B cell (primary cell): Measurements from ENCODE around the gene TRDN. TPM values are rescaled to one million over a fixed set of nuclear protein-coding genes. Genes with fewer than 3 reads are reported as not detected.

Source experiments
- ATAC-seq: fragments of 200-7000 bp; cut with Tn5 transposase; one replicate; pipeline ENCODE4 v1.10.0; 2021; ENCODE audit warnings: low read depth, mild to moderate bottlenecking, moderate number of reproducible peaks, moderate library complexity
- CTCF ChIA-PET: fragments of 350-600 bp; sonication (Branson Sonifier 250); formaldehyde crosslinking; loops from one replicate; lab custom pipeline; 2021; ENCODE audit warnings: antibody characterized with exemption, inconsistent platforms; lab: Charles Lee
- POLR2A ChIA-PET: fragments of 350-600 bp; sonication (Branson Sonifier 250); formaldehyde crosslinking; loops from one replicate; lab custom pipeline; 2021; ENCODE audit warnings: antibody characterized with exemption; lab: Charles Lee
- DNase-seq: peaks from one replicate; pipeline ENCODE4 v3.0.0; 2013
- H2AFZ ChIP-seq: 2 replicates; pipeline ENCODE4 v1.6.1; 2012; ENCODE audit warnings: mild to moderate bottlenecking, low read depth, low read length; ENCODE audit not compliant: insufficient read depth, poor library complexity, severe bottlenecking
- H3K27ac ChIP-seq, 2 donors: 1 replicate in 1 of 2; 2 replicates in 1 of 2; pipeline ENCODE4 v1.5.1; 2012 to 2013; ENCODE audit warnings: low read length in 2 of 2, mild to moderate bottlenecking in 2 of 2, moderate library complexity in 1 of 2
- H3K27me3 ChIP-seq, 4 experiments: fragments of 200-600 bp in 1 of 4; sonication (generic) in 1 of 4; replicated peaks in 1 of 4; 1 replicate in 2 of 4; 2 replicates in 2 of 4; pipeline versions ENCODE4 v1.6.1 to v1.7.0; 2013 to 2016; ENCODE audit warnings: low read length in 3 of 4, mild to moderate bottlenecking in 2 of 4, mixed read lengths in 1 of 4, moderate library complexity in 1 of 4; ENCODE audit not compliant: insufficient read depth in 4 of 4, control insufficient read depth in 3 of 4; ENCODE audit errors: control extremely low read depth in 1 of 4
- H3K36me3 ChIP-seq, 2 experiments: replicated peaks in 1 of 2; 1 replicate in 1 of 2; 2 replicates in 1 of 2; pipeline versions ENCODE4 v1.6.1 to v1.7.1; 2013; ENCODE audit warnings: low read length in 1 of 2; ENCODE audit not compliant: insufficient read depth in 2 of 2, control insufficient read depth in 1 of 2; ENCODE audit errors: control extremely low read depth in 1 of 2, extremely low read depth in 1 of 2
- H3K4me1 ChIP-seq, 2 donors: fragments of 200-600 bp in 1 of 2; sonication (generic) in 1 of 2; 1 replicate in 1 of 2; 2 replicates in 1 of 2; pipeline versions ENCODE4 v1.5.1 to v1.6.1; 2013 to 2017; ENCODE audit warnings: low read length in 2 of 2; ENCODE audit not compliant: control insufficient read depth in 2 of 2, insufficient read depth in 2 of 2
- H3K4me2 ChIP-seq: replicated peaks from 2 replicates; pipeline ENCODE3; 2012; ENCODE audit warnings: mild to moderate bottlenecking, low read depth, low read length; ENCODE audit not compliant: poor library complexity, severe bottlenecking
- H3K4me3 ChIP-seq, 5 experiments: fragments of 200-600 bp in 1 of 5; sonication (generic) in 1 of 5; 1 replicate in 3 of 5; 2 replicates in 2 of 5; pipeline versions ENCODE4 v1.5.1 to v1.7.0; 2011 to 2016; ENCODE audit warnings: low read length in 4 of 5, mild to moderate bottlenecking in 4 of 5, low read depth in 2 of 5, control low read depth in 1 of 5, moderate library complexity in 1 of 5; ENCODE audit not compliant: insufficient read depth in 1 of 5; ENCODE audit errors: control extremely low read depth in 1 of 5, extremely low read depth in 1 of 5
- H3K79me2 ChIP-seq: fragments of 200-600 bp; sonication (generic); one replicate; pipeline ENCODE4 v1.6.0; 2016; ENCODE audit warnings: low read length; ENCODE audit not compliant: control insufficient read depth, insufficient read depth
- H3K9ac ChIP-seq: fragments of 200-600 bp; sonication (generic); 2 replicates; pipeline ENCODE4 v1.6.1; 2017; ENCODE audit warnings: mild to moderate bottlenecking, low read length, moderate library complexity
- H3K9me3 ChIP-seq, 3 donors: one replicate each; pipeline versions ENCODE4 v1.6.1 to v1.7.1; 2013; ENCODE audit warnings: low read length in 2 of 3; ENCODE audit not compliant: control insufficient read depth in 2 of 3, insufficient read depth in 1 of 3; ENCODE audit errors: control extremely low read depth in 1 of 3
- H4K20me1 ChIP-seq: 2 replicates; pipeline ENCODE4 v1.6.0; 2012; ENCODE audit warnings: mild to moderate bottlenecking, low read length; ENCODE audit not compliant: insufficient read depth, control insufficient read depth, poor library complexity, severe bottlenecking
- H3K27ac Mint-ChIP-seq: one replicate; pipeline ENCODE4 v1.8.0; 2021; ENCODE audit warnings: mixed read lengths
- H3K27me3 Mint-ChIP-seq: one replicate; pipeline ENCODE4 v1.8.0; 2021; ENCODE audit warnings: mixed read lengths
- H3K4me1 Mint-ChIP-seq: one replicate; pipeline ENCODE4 v1.8.0; 2021; ENCODE audit warnings: mixed read lengths
- H3K4me3 Mint-ChIP-seq: one replicate; pipeline ENCODE4 v1.8.0; 2021; ENCODE audit warnings: mixed read lengths
- H3K9me3 Mint-ChIP-seq: one replicate; pipeline ENCODE4 v1.8.0; 2022; ENCODE audit warnings: mixed read lengths; ENCODE audit not compliant: insufficient read depth
- CTCF ChIP-seq: fragments of 200-600 bp; IDR thresholded peaks from one replicate; pipeline ENCODE4 v1.8.0; 2022; ENCODE audit warnings: antibody characterized with exemption, mild to moderate bottlenecking
- EZH2 ChIP-seq: IDR thresholded peaks from 2 replicates; pipeline ENCODE4 v1.6.1; 2012; ENCODE audit warnings: borderline replicate concordance, low read depth, mild to moderate bottlenecking, moderate library complexity, low read length; ENCODE audit not compliant: insufficient read depth, poor library complexity, severe bottlenecking
- WGBS: methylation state at CpG from one replicate; pipeline ENCODE4 v1.1.5; 2013; ENCODE audit warnings: missing lambda C conversion rate; ENCODE audit not compliant: insufficient coverage; 5-methylcytosine and 5-hydroxymethylcytosine counted together
- intact Hi-C: fragments of 100-400 bp; cut with micrococcal nuclease; formaldehyde crosslinking; loops from one replicate; pipeline ENCODE4 v1.10.0; 2022
- polyA plus RNA-seq: library from polyadenylated mRNA; depleted of rRNA; stranded (reverse); fragments of >200 nt; gene quantifications from 2 replicates; pipeline ENCODE4 v1.2.3, GENCODE V29; 2012
- total RNA-seq, 2 donors: library from RNA; stranded (reverse); fragments of 120-200 nt in 1 of 2; gene quantifications; 1 replicate in 1 of 2; 2 replicates in 1 of 2; pipeline versions ENCODE4 v1.2.3 to v1.2.4, GENCODE V29; 2013 to 2022

Gene TRDN
- total and polyA plus RNA-seq, 2 donors (not counting 1 experiment from before 2014, with no cell fraction given): not detected

GRCh38 chr6:123632641-123633040 is 4.1 kb downstream of the TRDN start:
- WGBS: no CpG with 5 or more reads among the region's 4 CpGs
- CTCF ChIA-PET: no interaction called here
- no peaks in the 10 kb centered on the region for H3K36me3 ChIP-seq
- no peak overlapping the region for H3K4me3 ChIP-seq
- H4K20me1 ChIP-seq: no peaks in the 10 kb centered on the region
- Mint-ChIP-seq H3K27ac (no peak overlapping the region), H3K4me1 (no peaks in the 10 kb centered on the region), H3K4me3 (no peak overlapping the region), H3K9me3 (no peaks in the 10 kb centered on the region), H3K27me3 (no peaks in the 10 kb centered on the region)
- POLR2A ChIA-PET: no interaction called here
- no peaks in the 10 kb centered on the region for H3K9me3 ChIP-seq
- H3K27me3 ChIP-seq: no peaks in the 10 kb centered on the region
- ATAC-seq: no peak
- no peak overlapping the region for H3K27ac ChIP-seq
- no peaks in the 10 kb centered on the region for H3K79me2 ChIP-seq
- H3K4me2 ChIP-seq: no peak overlapping the region
- H2AFZ ChIP-seq: no peak overlapping the region
- TF ChIP-seq EZH2 (no peak), CTCF (no peak)
- no peaks in the 10 kb centered on the region for H3K4me1 ChIP-seq
- intact Hi-C loops: no loop called here
- DNase-seq: no peak
- no peak overlapping the region for H3K9ac ChIP-seq

DNA sequence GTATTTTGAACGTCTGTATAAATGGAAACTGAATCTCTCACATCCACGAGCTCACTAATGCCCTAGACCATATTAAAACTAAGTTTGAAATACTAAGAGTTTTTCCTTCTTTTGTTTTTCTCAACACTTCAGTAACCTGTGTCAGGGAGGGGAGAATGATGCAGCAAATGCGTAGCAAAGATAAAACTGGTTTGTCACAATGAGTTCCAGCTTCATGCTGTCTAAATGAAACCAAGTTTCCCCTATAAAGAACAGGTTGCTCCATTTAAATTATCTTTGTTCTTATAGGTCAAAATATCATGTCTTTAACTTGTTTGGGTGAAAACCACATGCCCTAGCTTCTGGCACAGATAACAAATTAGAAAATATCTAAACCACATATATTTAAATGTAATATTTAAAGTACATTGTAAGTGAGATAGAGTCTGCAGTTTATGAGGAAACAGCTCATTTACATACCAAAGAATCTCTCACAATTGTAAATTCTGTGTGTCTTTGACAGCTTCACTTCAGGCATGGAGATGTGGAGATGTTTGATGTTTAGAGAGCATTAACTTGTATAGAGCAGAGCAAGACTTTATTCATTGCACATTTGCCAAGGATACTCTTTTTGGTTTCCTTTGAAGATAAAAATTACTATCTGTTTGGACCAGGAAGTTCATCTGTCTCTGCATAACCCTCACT is 7.3 kb downstream of the TRDN start:
- Histone ChIP-seq H4K20me1 (no peaks in the 10 kb centered on the region), H3K4me3 (no peak overlapping the region), H3K27ac (no peak overlapping the region), H3K9me3 (no peaks in the 10 kb centered on the region), H3K9ac (no peak overlapping the region), H3K79me2 (no peaks in the 10 kb centered on the region), H2AFZ (no peak overlapping the region), H3K4me1 (no peaks in the 10 kb centered on the region), H3K4me2 (no peak overlapping the region), H3K27me3 (no peaks in the 10 kb centered on the region), H3K36me3 (no peaks in the 10 kb centered on the region)
- no peak overlapping the region for H3K4me3 Mint-ChIP-seq
- H3K27ac Mint-ChIP-seq: no peak overlapping the region
- H3K9me3 Mint-ChIP-seq: no peaks in the 10 kb centered on the region
- H3K27me3 Mint-ChIP-seq: no peaks in the 10 kb centered on the region
- intact Hi-C loops: no loop called here
- POLR2A ChIA-PET: no interaction called here
- ATAC-seq (no peak), DNase-seq (no peak)
- WGBS: no CpG with 5 or more reads among the region's 3 CpGs
- no peak for TF ChIP-seq CTCF
- no peak for TF ChIP-seq EZH2
- CTCF ChIA-PET: no interaction called here
- no peaks in the 10 kb centered on the region for H3K4me1 Mint-ChIP-seq
